HG03135 (cell line): ENCODE results near the gene NUDT8.
"Not testable (repeated sequence)": the region's sequence is repeated elsewhere in the genome, so short reads cannot be mapped to it uniquely, and the experiment has no call there.

ENCODE experiments used
- ATAC-seq: cut with Tn5 transposase; IDR thresholded peaks from one replicate; pipeline ENCODE4 v1.9.1; 2021; ENCODE audit warnings: mild to moderate bottlenecking, moderate library complexity; ENCODE audit not compliant: unreplicated experiment

The NUDT8 gene

DNA sequence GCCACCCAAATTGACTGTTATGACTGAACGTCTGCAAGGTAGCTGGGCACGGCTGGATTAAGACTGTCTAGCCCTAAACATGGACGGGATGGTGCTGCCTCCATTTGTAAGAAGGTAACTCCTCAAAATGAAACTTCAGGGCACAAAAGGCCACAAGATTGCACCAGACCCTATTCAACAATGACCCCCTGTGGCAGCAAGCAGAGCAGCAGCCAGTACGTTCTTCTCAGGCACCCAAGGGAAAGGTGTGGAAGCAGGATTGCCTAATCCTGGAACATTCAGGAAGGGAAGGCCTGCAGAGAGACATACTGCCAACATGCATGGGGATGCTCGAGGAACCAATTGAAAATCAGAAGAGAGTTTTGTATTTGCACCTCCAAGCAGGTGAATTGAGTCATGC, 14.3 kb upstream of the NUDT8 start:
- no peak for ATAC-seq

DNA sequence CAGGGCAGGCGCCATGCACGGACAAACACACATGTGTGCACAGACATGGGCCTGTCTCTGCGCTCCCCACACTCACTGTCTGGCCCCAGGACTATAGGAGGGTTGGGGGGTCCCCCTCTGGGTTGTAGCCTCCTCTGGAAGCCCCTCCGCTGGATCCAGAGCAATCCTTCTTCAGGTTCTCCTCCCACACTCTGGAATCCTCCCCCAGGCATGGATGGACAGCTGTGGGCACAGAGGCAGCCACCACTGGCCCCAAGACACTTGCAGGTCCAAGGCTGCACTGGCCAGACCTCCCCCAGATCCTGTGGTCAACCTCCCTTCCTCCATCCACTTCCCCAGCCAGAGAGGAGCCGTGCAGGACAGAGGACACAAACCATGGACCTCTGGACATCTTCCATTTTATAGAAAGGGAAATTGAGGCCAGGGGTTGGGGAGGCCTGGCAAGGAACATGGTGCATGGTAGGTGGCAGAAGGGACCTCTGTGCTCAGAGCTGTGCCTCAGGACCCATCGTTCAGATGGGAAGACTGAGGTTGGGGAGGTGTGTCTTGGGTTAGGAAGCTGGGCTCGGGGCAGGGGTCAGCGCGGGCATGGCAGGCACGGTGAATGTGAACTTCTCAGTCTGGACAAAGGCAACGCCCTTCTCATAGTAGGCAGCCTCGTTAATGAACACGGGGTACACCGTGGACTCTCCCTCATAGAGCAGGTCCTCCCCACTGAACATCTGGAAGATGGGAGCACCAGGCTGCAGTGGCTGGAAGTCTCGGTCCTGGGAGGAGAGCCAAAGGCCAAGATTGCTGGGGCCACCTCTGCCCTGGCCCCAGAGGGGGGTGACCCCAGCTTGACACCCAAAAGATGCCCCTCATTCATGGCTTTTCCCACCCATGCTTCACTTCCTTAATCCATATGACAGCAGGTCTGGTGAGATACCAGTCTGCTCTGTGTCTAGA, 12.7 kb upstream of the NUDT8 start:
- ATAC-seq, result no peak

DNA sequence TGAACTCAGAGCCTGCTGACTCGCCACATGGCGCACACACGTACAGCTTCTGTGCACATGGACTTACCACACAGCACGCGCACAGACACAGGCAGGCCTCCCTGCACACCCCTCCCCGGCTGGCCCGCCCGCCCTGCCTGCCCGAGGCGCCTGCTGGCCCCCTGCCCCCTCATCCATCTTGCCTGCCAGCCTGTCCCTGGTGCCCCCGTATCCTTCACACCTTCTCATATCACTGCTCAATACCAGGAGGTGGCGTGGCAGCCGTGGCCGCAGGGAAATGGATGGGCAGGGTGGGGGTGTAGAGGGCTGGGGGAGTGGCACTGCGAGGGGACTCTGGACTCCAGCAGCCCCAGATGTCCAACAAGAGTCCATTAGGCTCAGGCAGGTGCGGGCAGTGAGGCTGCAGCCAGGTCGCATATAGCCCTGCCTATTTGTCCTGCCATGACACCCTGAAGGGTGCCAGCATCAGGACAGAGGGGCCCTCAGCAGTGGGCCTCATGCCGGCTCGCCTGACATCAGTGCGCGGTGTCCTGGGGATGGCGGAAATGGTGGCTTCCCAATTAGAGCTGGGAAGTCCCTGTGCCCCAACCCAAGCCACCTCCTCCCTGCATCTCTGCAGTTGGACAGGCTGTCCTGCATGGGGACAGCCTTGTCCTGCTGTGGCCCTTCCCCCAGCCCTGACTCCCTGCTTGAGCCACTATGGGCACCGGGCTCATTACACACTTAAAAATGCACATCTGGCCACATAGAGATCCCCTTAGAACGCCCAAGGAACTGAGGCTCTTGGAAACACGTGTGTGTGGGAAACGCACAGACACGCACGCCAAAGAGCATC, 11.8 kb upstream of the NUDT8 start:
- ATAC-seq, result no peak

GRCh38 chr11:67640758-67641337, 11.1 kb upstream of the NUDT8 start:
- ATAC-seq, result no peak

DNA sequence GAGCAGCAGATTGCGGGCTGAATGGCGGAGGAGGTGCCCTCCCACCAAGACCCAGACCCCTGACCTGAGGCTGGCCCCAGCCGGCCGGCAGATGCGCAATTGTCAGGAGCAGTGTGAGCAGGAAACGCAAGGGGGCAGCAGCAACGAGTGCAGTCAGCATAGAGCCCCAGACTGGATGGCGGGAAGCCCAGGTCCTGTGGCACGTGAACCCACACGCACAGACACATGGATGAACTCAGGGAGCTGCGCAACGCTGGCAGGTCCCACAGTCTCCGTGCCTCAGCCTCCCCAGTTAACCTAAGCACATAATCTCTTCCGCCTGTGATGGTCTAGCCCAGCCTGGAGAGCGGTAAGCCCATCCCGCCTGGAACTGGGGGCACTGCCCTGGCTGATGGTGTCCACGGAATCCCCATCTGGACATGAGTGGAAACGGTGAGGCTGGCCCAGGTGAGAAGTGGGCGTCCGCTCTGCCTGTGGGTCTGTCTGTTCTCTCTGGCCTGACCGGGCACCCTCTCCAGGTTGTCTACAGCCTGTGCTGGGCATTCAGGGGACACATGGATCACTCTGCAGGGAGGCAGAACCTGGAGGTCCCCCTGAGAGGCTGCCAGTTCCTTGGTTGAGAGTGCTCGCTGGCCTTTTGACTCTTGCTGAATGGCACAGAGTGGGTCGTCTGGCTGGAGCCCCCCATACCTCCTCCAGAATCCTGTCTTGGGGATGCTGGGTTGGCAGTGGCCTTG, 10.5 kb upstream of the NUDT8 start:
- no peak for ATAC-seq

GRCh38 chr11:67639438-67639859, 9.7 kb upstream of the NUDT8 start, which contains the start of gene TBX10:
Gene TBX10, minus strand, starts transcription at chr11:67639763. Its CDS starts 291 bp downstream, at chr11:67639472.
- ATAC-seq, result no peak

GRCh38 chr11:67638535-67639437, 9.0 kb upstream of the NUDT8 start:
- ATAC-seq, result no peak

GRCh38 chr11:67637441-67637840, 7.7 kb upstream of the NUDT8 start:
- ATAC-seq, result not testable (repeated sequence)

DNA sequence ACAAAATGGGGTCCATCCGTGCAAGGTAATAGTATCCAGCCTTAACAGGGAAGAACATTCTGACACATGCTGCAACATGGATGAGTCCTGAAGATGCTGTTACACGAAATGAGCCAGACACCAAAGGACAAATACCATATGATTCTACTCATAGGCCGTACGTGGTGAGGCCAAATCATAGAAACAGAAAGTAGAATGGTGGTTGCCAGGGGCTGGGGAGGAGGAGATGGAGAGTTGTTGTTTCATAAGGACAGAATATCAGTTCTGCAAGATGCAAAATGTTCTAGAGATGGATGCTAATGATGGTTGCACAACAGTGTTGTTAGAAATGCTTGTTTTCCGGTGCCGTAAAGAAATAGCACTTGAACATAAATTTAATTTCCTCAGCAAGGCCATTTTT, 7.2 kb upstream of the NUDT8 start:
- ATAC-seq, result no peak

DNA sequence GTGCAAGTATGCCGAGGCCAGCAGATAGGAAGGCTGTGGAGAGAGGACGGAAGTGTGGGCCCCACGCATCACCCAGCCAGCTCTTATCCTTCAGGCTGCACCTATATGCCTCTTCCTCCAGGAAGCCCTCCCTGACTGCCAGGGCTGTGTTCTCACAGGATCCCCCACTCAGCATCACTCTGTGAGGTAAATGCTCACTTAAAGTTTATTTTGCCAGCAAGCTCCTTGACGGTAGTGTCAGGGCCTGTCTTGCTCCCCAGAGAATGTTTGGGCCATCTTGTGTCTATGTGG, 5.4 kb upstream of the NUDT8 start:
- no peak for ATAC-seq

DNA sequence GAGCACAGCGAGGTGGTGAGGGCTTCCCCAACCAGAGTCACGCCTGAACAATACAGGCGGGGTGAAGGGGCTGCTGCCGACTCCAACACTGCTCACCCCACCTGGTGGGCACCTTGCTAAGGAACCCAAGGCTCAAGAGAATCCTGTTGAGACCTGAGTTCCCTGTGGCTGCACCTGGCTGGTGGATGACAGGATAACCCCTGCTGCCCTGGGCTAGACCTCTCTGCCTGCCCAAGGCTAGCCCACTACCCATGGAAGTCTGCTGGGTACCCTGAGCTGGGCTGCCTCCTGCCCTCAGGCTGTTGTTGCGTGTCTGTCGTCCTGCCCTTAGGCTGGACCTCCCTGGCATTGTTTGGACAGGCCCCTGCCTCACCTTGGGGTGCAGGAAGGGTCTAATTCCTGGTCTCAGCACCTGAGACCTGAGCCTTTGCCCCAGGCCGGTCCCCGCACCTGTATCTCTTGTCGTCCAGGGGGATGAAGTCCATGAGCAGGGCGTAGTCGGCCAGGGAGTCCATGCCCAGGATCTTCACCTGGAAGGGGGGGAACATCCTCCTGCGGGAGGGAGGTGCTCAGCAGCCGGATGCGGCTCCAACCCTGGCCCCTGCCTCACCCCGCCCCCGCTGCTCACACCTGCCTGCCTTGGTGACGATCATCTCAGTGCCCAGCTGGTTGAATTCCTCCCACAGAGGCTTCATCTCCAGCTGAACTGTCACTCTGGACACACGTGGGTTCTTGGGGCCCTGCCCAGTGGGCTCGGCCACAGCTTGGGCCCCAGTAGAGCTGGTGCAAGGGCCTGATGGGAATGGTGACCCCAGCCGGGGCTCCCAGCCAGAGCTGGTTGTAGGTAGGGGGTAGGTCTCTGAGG, 4.9 kb upstream of the NUDT8 start:
- ATAC-seq, result no peak

DNA sequence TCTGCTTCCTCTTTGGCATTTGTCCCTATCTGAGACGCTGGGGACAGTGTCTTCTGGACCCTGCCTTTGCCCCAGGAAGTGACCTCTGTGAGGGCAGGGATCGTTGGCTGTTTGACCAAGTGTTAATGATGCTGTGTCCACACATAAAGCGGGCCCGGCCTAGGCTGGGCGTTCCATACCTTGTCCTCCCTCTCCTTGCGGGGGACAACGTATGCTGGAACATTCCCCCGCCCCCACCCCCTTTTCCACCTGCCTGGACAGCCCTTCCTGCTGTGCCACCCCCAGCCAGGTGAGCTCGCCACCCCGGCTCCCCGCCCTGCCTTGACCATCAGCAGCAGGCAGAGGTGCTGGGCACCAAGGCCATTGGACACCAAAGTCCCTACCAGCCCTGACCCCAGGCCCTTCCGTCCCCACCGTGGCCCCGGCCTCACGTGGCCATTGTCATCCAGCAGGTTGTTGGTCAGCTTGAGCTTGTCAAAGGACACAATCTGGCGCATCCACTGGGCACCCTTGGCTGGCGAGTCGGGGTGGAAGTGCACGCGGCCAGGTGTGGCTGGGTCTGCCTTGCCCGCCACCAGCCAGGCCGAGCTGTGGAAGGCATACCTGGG, 4.1 kb upstream of the NUDT8 start:
- ATAC-seq, result no peak

- ATAC-seq, result no peak
Measured at GRCh38 chr11:67632982-67633755, 3.4 kb upstream of the NUDT8 start.

GRCh38 chr11:67632175-67632981, 2.6 kb upstream of the NUDT8 start:
- ATAC-seq, result no peak

DNA sequence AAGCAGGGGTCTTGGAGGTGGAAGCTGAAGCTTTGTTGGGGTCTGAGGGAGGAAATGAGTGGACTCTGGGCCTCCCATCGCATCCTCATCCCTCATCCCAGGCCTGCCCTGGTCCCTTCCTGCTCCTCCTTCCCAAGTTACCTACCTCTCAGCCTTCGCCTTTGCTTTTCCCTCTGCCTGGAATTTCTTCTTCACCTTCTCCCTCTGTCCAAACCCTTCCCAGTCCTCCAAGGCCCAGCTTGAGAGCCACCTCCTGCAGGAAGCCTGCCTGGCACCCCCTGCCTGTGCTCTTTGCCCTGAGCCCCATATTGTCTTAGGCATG, 2.1 kb upstream of the NUDT8 start:
- no peak for ATAC-seq

DNA sequence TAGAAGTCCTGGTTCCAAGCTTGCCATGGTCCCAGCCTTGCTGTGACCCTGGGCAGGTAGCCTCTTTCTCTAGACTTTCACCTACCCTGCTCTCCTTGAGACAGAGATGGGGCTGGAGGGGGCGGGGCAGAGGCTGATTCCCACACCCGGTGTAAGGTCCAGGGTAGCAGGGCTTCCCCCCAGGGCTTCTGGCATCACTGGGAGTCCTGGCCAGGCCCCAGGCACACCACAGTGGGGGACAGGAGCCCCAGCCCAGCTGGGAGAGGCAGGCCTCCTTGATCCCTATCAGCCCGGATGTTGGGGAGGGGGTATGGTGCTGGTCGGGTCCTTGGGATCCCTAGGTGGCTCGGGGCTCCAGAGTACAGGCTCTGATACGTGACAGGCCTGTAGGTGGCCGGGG, 1.7 kb upstream of the NUDT8 start:
- ATAC-seq, result no peak

- ATAC-seq, result no peak
Measured at GRCh38 chr11:67630943-67631331, 1.2 kb upstream of the NUDT8 start.
